A549 (cell line): Measurements from ENCODE around the gene MYOC.

Experiments
- BCL3 ChIP-seq: fragments of >200 bp; sonication (Bioruptor Twin); formaldehyde crosslinking; IDR thresholded peaks from 3 replicates; pipeline ENCODE4 v1.6.1; 2016
- BHLHE40 ChIP-seq: IDR thresholded peaks from 2 replicates; pipeline ENCODE4 v1.6.1; 2012; ENCODE audit warnings: low read depth, low read length, inconsistent platforms
- CTCF ChIP-seq: fragments of >200 bp; sonication (Bioruptor Twin); formaldehyde crosslinking; IDR thresholded peaks from 3 replicates; pipeline ENCODE4 v1.5.1; 2016
- E2F6 ChIP-seq: IDR thresholded peaks from 2 replicates; pipeline ENCODE4 v1.6.1; 2012; ENCODE audit warnings: low read depth, borderline replicate concordance
- HDAC2 ChIP-seq: fragments of 200-600 bp; sonication (generic); IDR thresholded peaks from 2 replicates; pipeline ENCODE4 v1.6.1; 2016
- HOXB5 ChIP-seq: fragments of 250-450 bp; sonication (Bioruptor Pico); IDR thresholded peaks from 2 replicates; pipeline ENCODE4 v1.5.0; 2020; ENCODE audit warnings: mild to moderate bottlenecking, moderate library complexity
- JUN ChIP-seq, 2 experiments: fragments of >200 bp; sonication (Bioruptor Twin); formaldehyde crosslinking; IDR thresholded peaks; 2 replicates in 1 of 2; 3 replicates in 1 of 2; pipeline ENCODE4 v1.6.1; 2016 to 2017
- KDM1A ChIP-seq: fragments of 200-600 bp; sonication (generic); IDR thresholded peaks from 2 replicates; pipeline ENCODE4 v1.6.1; 2016; ENCODE audit warnings: low read depth, mild to moderate bottlenecking
- MAFK ChIP-seq: fragments of 450-650 bp; IDR thresholded peaks from 2 replicates; pipeline ENCODE4 v1.6.1; 2014; ENCODE audit not compliant: partially characterized antibody
- MAZ ChIP-seq: fragments of 150-350 bp; IDR thresholded peaks from 2 replicates; pipeline ENCODE4 v1.6.1; 2014; ENCODE audit warnings: antibody characterized with exemption, low read depth, low read length, borderline replicate concordance
- POLR2A ChIP-seq: IDR thresholded peaks from 2 replicates; pipeline ENCODE4 v1.6.1; 2012; ENCODE audit warnings: mild to moderate bottlenecking, low read length
- RAD21 ChIP-seq, 2 experiments: fragments of >200 bp in 1 of 2; sonication (Bioruptor Twin) in 1 of 2; formaldehyde crosslinking in 1 of 2; IDR thresholded peaks in 1 of 2; conservative IDR thresholded peaks in 1 of 2; 2 replicates in 1 of 2; 3 replicates in 1 of 2; pipeline ENCODE4 v1.6.1; 2012 to 2018; ENCODE audit warnings: inconsistent platforms in 1 of 2
- REST ChIP-seq: fragments of 200-600 bp; sonication (generic); IDR thresholded peaks from 2 replicates; pipeline ENCODE4 v1.6.1; 2016; ENCODE audit warnings: antibody characterized with exemption, mild to moderate bottlenecking, moderate library complexity
- RFX5 ChIP-seq: fragments of 450-650 bp; IDR thresholded peaks from 2 replicates; pipeline ENCODE4 v1.7.1; 2014; ENCODE audit warnings: antibody characterized with exemption, mild to moderate bottlenecking, moderate library complexity

- TF ChIP-seq CTCF = no peak
- TF ChIP-seq POLR2A = no peak
- no peak for TF ChIP-seq RAD21 (conservative IDR thresholded peaks at IDR 0.05 in 1 of 2, IDR thresholded peaks at IDR 0.05 in 1 of 2)
- no peak for TF ChIP-seq MAFK
- no peak for TF ChIP-seq JUN (IDR thresholded peaks at IDR 0.05)
- TF ChIP-seq BCL3 = no peak
- no peak for TF ChIP-seq HOXB5 (CRISPR knock-in tag)
- no peak for TF ChIP-seq BHLHE40
- no peak for TF ChIP-seq E2F6
- TF ChIP-seq MAZ = no peak
- no peak for TF ChIP-seq KDM1A
- TF ChIP-seq REST = no peak
- TF ChIP-seq HDAC2 = no peak
- TF ChIP-seq RFX5 = no peak
These were observed 22.2 kb upstream of the MYOC start for GRCh38 chr1:171674431-171675405.
